ENCODE measurements around the gene SPRED2.

DNA sequence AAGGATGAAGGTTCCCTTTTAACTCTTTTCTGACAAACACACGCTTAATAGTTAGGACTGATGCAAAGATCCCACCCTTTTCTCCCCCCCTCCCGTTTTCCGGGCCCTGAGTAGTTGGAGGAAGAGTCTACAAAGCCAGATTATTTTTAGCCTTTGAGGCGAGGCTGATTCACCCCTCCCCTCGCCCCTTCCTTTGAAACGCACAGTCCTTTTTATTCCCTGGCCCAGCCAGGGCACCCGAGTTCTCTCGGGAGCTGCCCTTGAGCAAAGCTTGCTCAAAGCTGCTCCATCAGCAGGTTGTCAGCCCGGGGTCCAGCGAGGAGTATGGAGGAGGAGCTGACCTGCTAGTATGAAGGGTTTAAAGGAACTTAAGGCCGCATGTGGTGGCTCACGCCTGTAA, 47.1 kb upstream of the SPRED2 start:
- TF ChIP-seq, protein P1, sequence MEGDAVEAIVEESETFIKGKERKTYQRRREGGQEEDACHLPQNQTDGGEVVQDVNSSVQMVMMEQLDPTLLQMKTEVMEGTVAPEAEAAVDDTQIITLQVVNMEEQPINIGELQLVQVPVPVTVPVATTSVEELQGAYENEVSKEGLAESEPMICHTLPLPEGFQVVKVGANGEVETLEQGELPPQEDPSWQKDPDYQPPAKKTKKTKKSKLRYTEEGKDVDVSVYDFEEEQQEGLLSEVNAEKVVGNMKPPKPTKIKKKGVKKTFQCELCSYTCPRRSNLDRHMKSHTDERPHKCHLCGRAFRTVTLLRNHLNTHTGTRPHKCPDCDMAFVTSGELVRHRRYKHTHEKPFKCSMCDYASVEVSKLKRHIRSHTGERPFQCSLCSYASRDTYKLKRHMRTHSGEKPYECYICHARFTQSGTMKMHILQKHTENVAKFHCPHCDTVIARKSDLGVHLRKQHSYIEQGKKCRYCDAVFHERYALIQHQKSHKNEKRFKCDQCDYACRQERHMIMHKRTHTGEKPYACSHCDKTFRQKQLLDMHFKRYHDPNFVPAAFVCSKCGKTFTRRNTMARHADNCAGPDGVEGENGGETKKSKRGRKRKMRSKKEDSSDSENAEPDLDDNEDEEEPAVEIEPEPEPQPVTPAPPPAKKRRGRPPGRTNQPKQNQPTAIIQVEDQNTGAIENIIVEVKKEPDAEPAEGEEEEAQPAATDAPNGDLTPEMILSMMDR (IDR thresholded peaks at IDR 0.05; ENCODE audit: borderline replicate concordance, extremely low read depth, low read length, poor library complexity, severe bottlenecking) = no peak
- no peak for TF ChIP-seq EZH2 (IDR thresholded peaks at IDR 0.05; ENCODE audit: borderline replicate concordance, low read depth, low read length, severe bottlenecking)

Data from DND-41 (cell line).